GM18517 (cell line): ENCODE measurements around the gene ZNF490.
"Not testable (repeated sequence)": the region's sequence is repeated elsewhere in the genome, so short reads cannot be mapped to it uniquely, and the experiment has no call there.

Source experiments
- ATAC-seq: cut with Tn5 transposase; IDR thresholded peaks from one replicate; pipeline ENCODE4 v1.9.1; 2021; ENCODE audit warnings: mild to moderate bottlenecking, moderate library complexity; ENCODE audit not compliant: unreplicated experiment

Gene ZNF490

DNA sequence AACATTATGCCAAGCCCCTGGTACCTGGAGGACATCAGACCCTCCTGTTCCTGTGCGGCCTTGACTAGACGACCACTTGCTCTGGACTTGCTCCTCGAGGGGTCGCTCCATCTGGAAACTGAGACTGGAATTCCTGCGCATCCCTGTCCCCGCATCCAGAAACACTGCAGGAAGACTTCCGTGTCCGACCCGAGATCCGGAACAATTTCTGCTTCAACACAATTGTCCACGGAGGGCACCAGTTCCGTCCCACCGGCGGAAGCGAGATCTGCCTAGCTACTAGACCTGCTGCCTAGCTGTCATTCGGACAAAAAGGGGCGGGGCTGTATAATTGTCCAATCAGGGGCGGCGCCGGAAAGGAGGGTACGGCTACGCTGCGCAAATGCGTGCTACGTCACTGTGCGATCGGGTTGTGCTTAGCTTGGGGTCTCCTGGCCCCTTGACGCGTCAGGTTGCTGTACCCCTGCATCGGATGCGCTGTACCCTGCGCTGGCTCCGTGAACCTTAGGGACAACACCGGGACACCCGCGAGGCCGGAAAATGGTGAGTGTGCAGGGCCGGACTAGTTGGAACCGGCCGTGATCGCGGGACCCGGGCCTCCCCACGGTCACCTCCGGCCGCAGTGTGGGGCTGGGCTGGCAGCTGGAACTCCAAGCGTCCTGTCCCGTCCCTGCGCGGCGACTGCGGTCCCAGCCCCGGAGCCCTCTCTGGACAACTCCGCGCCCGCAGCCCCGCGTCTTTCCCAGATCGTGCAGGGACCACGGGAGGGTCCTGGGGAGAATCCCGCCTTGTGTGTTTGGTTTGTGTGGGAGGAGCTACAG is at the start of gene ZNF490, which contains the start of gene ZNF791:
Gene ZNF490 (minus strand): TSS at position 274 of the 821 bp plus-strand sequence. CDS start 133 bp downstream, at position 141.
Gene ZNF791 (plus strand): TSS at position 381 of the 821 bp plus-strand sequence. CDS start 160 bp downstream, at position 541.
- ATAC-seq: peak; percentile 69

DNA sequence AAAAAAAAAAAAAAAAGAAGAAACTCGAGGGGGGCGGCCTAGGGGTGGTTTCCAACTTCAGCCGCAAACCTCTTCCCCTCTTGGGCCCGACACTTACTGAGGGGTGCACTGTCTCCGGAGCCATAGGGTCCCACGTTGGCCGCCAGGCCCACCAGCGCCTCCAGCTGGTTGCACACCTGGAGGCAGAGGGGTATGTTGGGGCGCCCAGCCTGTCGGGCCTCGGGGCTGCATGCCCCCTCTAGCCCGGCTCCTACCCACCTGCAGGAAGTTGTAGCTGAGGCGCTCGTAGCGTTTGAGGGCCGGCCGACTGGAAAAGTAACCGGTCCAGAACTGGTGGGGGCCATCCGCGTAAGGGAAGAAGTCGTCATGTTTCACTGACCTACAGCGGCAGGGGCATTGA is 47.4 kb upstream of the ZNF490 start:
- no peak for ATAC-seq

DNA sequence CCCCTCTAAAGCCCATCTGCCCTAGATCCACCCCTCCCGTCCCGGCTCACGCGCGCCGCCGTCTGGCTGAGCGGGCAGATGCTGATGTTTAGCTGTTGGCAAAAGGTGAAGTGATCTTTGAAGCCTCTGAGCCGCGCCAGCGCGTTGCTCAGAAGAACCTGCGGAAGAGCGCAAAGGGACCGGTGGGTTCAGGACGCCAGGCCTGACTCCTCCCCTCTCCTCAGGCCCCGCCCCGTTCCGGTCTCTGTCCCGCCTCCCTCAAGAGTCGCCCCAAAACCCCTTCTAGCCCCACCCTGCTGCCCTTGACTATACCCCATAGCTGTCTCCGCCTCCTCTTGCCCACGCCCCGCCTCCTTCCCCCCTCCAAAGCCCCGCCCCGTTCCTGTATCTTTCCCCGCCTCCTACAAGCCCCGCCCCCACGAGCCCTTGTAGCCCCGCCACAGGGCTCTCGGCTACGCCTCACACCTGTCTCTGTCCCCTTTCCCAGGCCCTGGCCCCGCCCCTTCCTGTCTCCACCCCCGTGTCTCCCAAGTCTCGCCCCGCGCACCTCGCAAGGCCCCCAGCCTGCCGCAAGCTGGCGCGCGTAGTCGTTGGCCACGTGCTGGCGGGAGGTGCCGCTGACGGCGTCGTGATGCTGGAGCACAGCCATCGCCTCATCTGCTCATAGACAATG is 46.4 kb upstream of the ZNF490 start:
- no peak for ATAC-seq

DNA sequence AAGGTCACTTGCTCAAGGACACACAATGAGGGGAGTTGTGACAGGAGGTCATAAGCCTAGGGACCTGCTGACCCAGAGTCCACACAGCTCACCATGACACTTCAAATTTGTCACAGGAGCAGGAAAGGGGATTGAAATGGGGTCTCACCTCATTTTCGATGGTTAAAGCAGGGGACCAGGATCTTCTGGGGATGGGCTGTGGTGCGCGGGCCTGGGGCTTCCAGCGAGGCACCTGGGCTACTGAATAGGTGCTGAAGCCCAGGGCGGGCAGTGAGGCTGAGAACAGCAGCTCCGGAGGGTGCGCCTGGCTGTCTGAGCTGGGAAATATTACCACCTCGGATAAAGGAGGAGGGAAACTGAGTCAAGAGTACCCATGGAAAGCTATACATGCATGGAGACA is 44.9 kb upstream of the ZNF490 start:
- no peak for ATAC-seq

DNA sequence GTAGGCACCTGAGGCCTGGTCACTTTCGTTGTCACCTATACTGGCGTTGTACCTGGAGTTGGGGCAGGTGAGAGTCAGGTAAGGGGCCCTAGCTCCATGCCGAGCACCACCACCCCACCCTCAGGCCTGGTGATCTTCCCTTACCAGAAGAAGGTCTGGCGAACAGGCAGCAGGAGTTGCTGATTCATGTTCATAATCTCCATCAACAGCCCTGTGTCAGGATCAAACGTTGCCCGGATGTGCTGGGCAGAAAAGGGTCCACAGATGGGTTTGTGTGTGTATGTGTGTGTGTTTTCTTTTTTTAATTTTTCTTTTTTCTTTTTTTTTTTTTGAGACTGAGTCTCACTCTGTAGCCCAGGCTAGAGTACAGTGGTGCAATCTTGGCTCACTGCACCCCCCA is 41.6 kb upstream of the ZNF490 start:
- no peak for ATAC-seq

GRCh38 chr19:12649941-12650340 is 39.3 kb upstream of the ZNF490 start:
- no peak for ATAC-seq

- no peak for ATAC-seq
These were observed 37.5 kb upstream of the ZNF490 start for GRCh38 chr19:12648088-12648487.

DNA sequence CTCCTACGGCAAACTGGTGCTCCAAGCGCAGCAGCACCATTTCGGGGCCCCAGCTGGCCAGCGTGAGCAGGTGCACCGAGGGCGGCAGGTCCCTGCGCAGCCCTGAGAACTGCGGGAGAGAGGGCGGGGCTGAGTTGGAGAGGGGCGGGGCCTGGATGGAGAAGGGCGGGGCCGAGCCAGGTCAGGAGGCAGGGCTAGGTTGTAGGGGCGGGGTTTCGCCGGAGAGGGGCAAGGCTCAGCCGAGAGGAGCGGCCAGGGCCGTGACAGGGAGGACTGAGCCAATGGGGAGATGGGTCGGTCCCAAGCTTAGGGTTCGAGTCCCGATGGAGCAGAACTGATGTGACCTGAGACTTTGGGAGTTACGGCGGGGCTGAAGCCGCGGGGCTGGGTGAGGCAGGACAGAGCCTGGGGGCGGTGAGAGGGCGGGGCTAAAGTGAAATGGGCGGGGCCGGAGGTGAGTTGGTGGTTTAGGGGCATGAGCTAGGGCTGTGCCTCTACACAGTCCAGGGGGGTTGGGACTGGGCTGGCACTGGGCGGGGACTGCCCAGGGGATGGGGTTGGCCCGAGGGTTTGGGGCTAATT is 37.0 kb upstream of the ZNF490 start:
- ATAC-seq: no peak

DNA sequence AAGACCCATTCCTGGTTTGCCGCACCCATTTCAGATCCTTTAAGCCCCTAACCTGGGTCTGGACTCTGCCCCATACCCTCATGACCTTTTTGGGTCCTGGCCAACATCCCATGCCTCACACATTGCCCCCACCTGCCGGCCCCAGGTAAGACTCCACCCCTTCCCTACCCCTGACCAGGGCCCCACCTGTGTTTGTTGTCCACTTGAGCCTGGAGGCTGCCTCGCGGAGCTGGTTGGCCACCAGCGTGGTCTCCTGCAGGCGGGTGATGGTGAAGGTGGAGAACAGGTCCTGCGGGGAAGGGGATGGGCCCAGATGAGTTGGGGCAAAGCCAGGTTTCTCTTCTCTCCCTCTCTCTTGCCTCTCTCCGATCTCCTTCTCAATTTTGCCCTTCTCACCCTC is 36.4 kb upstream of the ZNF490 start:
- ATAC-seq: no peak

- no peak for ATAC-seq
These were observed 35.9 kb upstream of the ZNF490 start for GRCh38 chr19:12646551-12646950.

GRCh38 chr19:12643716-12644115 is 33.1 kb upstream of the ZNF490 start:
- ATAC-seq: not testable (repeated sequence)

DNA sequence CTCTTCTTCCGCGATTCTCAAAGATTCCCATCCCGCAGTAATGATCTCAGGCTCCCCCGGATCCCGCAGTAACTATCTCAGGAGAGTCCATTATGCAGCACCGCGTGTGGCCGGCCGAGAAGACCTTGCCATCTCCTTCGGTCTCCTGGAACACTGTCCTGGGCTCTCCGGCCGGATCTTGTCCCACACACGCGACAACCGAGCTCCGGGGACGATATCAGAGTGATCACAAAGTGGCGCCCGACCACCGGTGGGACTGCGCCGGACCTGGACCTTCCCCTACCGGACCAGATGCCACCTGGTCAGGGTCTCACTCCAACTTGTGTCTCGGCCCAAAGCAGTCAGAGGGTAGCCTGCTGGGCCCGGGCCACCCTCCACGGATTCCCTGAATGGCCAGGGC is 31.9 kb upstream of the ZNF490 start:
- ATAC-seq: no peak

DNA sequence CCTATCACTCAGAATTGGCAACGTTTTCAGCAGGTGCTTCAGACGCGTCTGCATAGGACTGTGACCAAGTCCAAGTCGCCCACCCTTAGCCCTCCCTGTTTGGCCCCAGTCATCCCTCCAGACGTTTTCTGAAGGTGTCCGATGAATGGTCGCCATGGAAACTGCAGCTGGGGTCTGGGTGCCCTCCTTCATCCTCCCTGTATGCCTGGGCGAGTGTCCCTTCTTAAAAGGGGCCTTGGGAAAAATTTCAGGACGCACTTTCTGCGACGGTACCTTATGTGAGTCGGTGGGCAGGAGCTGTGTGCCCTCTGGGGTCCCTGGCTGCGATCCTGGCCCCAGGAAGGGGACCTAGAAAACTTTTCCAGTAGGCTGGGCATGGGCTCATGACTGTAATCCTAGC is 30.8 kb upstream of the ZNF490 start:
- ATAC-seq: no peak

DNA sequence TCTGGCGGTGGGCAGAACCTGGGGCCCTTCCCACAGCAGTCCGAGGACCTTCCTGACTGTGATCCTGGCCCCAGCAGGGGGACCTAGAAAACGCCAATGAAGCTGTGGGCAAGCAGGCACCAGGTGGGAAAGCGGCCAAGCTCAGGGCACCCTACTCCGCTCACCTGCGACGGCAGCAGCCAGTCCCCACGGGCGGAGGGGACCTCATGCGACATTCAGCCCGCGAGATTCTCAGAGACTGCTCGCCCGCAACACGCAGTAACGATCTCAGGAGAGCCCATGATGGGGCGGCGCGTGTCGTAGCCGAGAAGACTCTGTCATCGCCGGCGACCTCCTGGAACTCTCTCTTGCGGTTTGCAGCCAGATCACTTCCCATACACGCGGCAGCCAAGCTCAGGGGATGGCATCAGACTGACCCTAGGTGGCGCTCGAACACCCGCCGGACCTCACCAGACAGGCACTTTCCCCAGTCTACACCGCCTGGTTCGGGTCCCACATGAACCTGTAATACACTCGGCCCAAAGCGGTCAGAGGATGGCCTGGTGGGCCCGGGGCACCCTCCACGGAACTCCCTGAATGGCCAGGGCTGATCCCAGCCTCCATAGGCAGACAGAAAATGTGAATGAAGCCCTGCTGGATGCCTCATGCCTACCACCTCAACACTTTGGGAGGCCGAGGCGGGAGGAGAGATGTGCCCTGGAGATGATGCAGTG is 29.4 kb upstream of the ZNF490 start:
- ATAC-seq: no peak

DNA sequence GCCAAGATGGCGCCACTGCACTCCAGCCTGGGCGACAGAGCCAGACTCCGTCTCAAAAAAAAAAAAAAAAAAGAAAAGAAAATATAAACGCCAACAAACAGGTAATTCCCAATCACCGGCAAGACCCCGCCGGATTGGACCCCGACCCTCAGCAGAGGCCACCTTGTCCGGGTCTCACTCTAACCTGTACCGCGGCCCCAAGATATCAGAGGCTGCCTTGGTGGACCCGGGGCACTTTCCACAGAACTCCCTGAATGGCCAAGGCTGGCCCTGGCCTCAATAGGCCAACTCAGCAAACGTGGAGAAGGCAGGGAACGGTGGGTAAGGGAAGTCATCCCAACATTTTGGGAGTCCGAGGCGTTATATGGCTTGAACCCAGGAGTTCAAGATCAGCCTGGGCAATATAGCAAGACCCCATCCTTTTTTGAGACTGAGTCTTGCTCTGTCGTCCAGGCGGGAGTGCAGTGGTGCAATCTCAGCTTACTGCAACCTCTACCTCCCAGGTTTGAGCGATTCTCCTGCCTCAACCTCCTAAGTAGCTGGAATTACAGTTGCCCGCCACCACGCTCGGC is 28.1 kb upstream of the ZNF490 start:
- no peak for ATAC-seq

- ATAC-seq: no peak
These were observed 26.0 kb upstream of the ZNF490 start for GRCh38 chr19:12636631-12637030.

DNA sequence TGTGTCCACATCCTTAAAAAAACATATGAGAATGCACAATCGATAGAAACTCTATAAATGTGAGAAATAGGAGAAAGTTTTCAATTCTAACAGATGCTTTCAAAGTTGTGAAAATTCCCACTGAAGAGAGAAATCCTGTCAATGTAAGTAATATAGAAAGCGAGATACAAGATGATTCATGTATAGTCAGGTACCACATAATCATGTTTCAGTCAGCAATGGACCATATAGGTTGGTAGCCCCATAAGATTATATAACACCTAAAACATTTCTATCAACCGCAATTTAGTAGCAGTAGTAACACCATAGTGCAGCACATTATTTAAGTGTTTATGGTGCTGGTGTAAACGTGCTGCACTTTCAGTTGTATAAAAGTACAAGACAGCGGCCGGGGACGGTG is 18.6 kb upstream of the ZNF490 start:
- ATAC-seq: no peak

GRCh38 chr19:12628040-12629022 is 17.7 kb upstream of the ZNF490 start:
- ATAC-seq: no peak

- ATAC-seq: no peak
These were observed 16.3 kb upstream of the ZNF490 start for GRCh38 chr19:12626958-12627357.
